PC-3 (cell line): ENCODE results near the gene PRICKLE2.

Source experiments
- EZH2 ChIP-seq: fragments of 300-600 bp; sonication (generic); IDR thresholded peaks from one replicate; pipeline ENCODE4 v1.6.1; 2017; ENCODE audit warnings: antibody characterized with exemption, mild to moderate bottlenecking, low read length; ENCODE audit not compliant: unreplicated experiment
- EZH2phosphoT487 ChIP-seq: fragments of 300-600 bp; sonication (generic); IDR thresholded peaks from 2 replicates; pipeline ENCODE4 v1.6.1; 2018; ENCODE audit warnings: mild to moderate bottlenecking, antibody characterized with exemption, low read length, borderline replicate concordance
- TF ChIP-seq, protein P1 (sequence below): fragments of 300-600 bp; sonication (generic); conservative IDR thresholded peaks from 2 replicates; pipeline ENCODE4 v1.5.1; 2017; ENCODE audit warnings: antibody characterized with exemption, low read depth, mild to moderate bottlenecking, low read length

DNA sequence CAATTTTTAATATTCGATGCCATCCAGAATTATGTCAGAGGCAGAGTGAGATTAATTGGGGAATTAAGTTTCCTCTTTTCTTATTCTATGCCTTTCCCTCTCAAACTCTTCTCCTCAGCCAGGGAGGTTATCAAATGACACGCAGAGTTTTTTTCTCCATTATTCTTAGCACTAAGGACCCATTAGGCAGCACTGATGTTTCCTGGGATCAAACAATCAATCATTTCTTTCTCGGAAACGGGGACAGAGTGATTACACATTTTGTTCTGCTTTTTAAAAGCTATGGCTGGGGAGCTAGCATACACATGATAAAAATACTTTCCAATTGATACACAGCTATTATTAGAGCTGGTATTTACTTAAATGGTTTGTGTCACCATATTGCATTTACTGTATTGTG is 166.7 kb downstream of the PRICKLE2 start:
- TF ChIP-seq, protein P1, sequence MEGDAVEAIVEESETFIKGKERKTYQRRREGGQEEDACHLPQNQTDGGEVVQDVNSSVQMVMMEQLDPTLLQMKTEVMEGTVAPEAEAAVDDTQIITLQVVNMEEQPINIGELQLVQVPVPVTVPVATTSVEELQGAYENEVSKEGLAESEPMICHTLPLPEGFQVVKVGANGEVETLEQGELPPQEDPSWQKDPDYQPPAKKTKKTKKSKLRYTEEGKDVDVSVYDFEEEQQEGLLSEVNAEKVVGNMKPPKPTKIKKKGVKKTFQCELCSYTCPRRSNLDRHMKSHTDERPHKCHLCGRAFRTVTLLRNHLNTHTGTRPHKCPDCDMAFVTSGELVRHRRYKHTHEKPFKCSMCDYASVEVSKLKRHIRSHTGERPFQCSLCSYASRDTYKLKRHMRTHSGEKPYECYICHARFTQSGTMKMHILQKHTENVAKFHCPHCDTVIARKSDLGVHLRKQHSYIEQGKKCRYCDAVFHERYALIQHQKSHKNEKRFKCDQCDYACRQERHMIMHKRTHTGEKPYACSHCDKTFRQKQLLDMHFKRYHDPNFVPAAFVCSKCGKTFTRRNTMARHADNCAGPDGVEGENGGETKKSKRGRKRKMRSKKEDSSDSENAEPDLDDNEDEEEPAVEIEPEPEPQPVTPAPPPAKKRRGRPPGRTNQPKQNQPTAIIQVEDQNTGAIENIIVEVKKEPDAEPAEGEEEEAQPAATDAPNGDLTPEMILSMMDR = no peak
- TF ChIP-seq EZH2 (no peak), EZH2phosphoT487 (no peak)
